HepG2 (cell line): ENCODE data around the gene MTRF1.

Source experiments
- E2F1 ChIP-seq: sonication (generic); formaldehyde crosslinking; IDR thresholded peaks from 2 replicates; pipeline ENCODE4 v1.5.0; 2020; ENCODE audit warnings: missing genetic modification reagents
- HMG20A ChIP-seq: IDR thresholded peaks from 2 replicates; pipeline ENCODE4 v1.6.1; 2016; ENCODE audit warnings: borderline replicate concordance
- POLR2A ChIP-seq, 2 experiments: IDR thresholded peaks; 2 replicates each; pipeline ENCODE4 v1.6.1; 2011; ENCODE audit warnings: low read depth in 2 of 2, low read length in 2 of 2, mild to moderate bottlenecking in 1 of 2, moderate library complexity in 1 of 2; ENCODE audit not compliant: insufficient read depth in 1 of 2
- SETDB1 ChIP-seq: sonication (generic); formaldehyde crosslinking; IDR thresholded peaks from 2 replicates; pipeline ENCODE4 v1.5.1; 2020; ENCODE audit warnings: missing genetic modification reagents, mild to moderate bottlenecking, borderline replicate concordance
- TP53 ChIP-seq: sonication (generic); formaldehyde crosslinking; conservative IDR thresholded peaks from 2 replicates; pipeline ENCODE4 v1.4.0; 2020; ENCODE audit warnings: missing genetic modification reagents
- ZNF609 ChIP-seq: sonication (generic); formaldehyde crosslinking; IDR thresholded peaks from 2 replicates; pipeline ENCODE4 v1.4.0; 2020; ENCODE audit warnings: mild to moderate bottlenecking, missing genetic modification reagents, borderline replicate concordance

GRCh38 chr13:41296879-41297646 lies 33.7 kb upstream of the MTRF1 start:
- TF ChIP-seq HMG20A (CRISPR knock-in tag) (no peak), SETDB1 (no peak), E2F1 (CRISPR knock-in tag) (no peak), POLR2A (IDR thresholded peaks at IDR 0.05; ENCODE audit: insufficient read depth in 1 of 2, low read depth in 2 of 2, low read length in 2 of 2) (no peak), TP53 (CRISPR knock-in tag) (no peak), ZNF609 (no peak)
